ENCODE results near the gene TPBGL.

TPBGL gene

DNA sequence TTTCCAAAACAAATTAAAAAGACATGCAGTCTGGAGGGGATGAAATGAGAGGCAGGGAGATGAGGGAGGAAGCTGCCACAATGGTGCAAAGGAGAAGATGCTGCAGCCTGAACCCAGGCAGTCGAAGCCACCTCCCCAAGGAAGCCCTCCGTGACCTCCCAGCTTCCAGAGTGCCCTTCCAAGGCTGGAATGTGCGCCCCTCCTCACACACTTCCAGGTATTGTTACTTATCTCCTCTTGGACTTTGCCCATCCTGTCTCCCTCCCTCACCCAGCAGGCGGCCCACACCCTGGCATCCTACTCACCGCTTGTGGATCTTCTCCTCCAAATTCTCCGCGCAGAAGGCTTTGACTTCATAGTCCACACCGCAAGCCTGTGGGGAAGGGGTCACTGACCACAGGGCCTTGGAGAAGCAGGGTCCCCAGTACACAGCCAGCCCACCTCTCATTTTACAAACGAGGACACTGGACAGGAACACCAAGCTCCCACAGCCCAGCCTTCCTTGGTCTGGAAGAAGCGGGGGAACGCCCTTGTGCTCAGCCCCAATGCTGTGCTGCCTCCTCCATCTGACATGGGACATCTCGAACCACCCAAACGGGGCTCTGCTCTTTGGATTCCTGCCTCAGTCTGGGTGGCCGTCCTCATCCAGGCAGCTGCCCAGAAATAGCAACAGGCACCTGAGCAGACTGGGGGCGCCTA is 40.3 kb downstream of the TPBGL start:
- H3K4me3 ChIP-seq (ENCODE audit: low read depth, low read length), result no peak overlapping the region
- no peak for DNase-seq (ENCODE audit: low read depth)
- TF ChIP-seq, protein P1, sequence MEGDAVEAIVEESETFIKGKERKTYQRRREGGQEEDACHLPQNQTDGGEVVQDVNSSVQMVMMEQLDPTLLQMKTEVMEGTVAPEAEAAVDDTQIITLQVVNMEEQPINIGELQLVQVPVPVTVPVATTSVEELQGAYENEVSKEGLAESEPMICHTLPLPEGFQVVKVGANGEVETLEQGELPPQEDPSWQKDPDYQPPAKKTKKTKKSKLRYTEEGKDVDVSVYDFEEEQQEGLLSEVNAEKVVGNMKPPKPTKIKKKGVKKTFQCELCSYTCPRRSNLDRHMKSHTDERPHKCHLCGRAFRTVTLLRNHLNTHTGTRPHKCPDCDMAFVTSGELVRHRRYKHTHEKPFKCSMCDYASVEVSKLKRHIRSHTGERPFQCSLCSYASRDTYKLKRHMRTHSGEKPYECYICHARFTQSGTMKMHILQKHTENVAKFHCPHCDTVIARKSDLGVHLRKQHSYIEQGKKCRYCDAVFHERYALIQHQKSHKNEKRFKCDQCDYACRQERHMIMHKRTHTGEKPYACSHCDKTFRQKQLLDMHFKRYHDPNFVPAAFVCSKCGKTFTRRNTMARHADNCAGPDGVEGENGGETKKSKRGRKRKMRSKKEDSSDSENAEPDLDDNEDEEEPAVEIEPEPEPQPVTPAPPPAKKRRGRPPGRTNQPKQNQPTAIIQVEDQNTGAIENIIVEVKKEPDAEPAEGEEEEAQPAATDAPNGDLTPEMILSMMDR (IDR thresholded peaks at IDR 0.05; ENCODE audit: low read depth, low read length, missing control alignments), result no peak

DNA sequence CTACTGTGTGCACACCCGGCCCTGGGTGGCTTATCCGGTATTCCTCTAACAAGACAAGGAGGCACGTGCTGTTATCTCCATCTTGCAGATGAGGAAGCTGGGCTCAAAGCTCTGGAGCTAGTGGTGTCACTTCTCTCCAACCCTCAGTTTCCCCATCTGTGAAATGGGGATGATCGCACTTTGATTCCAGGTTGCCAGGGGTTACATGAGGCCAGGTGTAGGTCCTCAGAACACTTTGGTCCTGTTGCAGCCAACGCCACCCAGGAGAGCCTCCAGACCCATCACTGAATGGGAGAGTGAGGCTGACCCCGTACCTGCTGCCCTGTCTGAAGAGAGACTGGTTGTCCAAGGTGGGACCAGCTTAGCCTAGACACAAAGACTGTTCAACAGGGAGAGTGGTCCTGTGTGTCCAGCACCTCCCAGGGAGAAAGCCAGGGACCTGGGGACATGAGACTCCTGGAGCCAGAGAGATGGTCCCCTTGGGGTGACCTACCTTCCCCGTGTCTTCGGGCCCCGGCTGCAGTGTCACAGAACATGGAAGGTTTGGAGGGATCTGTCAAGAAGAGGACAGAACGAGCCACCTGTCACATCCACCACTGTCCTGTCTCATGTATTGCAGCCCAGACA is 41.0 kb downstream of the TPBGL start:
- TF ChIP-seq, protein P1 (IDR thresholded peaks at IDR 0.05; ENCODE audit: low read depth, low read length, missing control alignments), result no peak
- no peak for DNase-seq (ENCODE audit: low read depth)

DNA sequence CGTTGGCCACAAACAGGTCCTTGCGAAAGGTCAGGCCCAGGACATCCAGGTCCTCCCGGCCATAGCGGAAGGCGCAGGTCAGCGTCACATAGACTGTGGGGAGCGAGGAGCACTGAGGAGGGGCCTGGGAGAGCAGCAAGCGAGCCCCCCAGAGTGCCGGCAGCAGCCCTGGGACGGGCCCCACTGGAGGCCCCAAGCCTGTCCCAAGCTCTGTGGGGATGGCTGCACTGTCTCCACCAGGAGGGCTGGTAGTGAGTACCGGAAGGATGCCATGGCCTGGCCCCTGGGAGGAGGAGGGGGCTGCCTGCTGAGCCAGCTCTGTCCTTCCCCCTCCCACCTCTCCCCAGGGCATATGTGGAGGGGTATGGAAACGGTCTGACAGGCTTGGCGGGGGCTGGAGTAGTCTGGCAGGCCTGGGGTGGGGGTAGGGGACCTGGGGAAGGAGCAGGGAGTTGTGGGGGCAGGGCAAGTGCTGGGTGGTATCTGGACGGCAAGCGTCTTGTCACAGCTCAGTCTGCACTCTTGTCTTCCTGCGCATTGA is 42.9 kb downstream of the TPBGL start:
- TF ChIP-seq, protein P1 (IDR thresholded peaks at IDR 0.05; ENCODE audit: low read depth, low read length, missing control alignments), result no peak
- H3K4me3 ChIP-seq (ENCODE audit: low read depth, low read length), result no peak overlapping the region
- no peak for DNase-seq (ENCODE audit: low read depth)

More for the DNA sequence above, 41.0 kb downstream of the TPBGL start:
- H3K4me3 ChIP-seq (ENCODE audit: low read depth, low read length), result no peak overlapping the region

DNA sequence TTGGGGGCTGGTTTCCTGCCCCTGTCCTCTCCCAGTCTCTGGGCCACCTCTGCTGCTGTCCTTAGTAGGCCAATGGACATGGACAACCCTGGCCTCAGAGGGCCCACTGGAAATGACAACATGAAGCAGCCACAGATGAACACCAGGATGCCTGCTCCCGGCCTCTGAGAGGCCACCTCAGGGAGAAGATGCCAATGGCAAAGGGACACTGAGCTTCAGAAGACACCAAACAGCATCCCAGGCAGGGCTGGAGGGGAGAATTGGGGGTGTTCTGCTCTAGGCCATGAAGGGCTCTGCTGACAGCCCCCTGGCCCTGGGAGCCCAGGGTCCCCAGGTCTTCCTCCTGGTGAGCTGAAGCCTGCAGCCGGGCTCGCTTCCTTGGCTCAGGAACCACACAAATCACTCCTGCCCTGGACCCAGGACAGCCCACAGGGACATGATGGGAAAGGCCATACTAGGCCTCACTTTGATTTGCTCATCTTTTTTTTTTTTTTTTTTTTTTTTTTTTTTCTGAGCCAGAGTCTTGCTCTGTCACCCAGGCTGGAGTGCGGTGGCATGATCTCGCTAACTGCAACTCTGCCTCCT is 45.3 kb downstream of the TPBGL start:
- DNase-seq (ENCODE audit: low read depth), result no peak
- no peak overlapping the region for H3K4me3 ChIP-seq (ENCODE audit: low read depth, low read length)
- TF ChIP-seq, protein P1 (IDR thresholded peaks at IDR 0.05; ENCODE audit: low read depth, low read length, missing control alignments), result no peak

DNA sequence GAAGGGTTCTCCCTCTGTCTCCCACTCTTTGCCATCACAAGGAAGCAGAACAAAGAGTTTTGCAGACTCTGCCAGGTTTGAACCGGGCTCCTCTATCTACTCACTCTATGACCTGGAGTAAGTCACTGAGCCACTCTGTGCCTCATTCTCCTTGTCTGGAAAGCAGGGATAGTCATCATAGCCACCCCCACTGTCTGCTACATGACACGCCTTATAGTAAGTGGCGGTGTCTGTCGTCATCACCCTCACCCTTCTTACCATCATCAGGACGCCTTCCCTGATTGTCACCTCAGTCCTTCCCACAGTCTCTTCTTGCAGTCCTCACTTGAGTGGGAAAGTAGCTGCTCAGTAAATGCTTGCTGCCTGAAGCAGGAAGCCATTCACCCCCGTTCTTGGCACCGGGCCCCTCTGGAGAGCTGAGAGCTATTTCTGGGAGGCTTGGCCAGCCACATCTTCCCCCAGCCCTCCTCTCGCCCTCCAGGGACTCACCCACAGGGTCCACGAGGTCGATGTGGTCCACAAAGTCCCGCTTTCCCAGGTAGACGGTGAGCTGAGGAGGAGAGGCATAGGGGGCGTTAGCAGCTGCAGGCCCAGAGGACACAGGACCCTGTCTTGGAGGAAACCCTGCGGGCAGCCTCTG is 46.4 kb downstream of the TPBGL start:
- TF ChIP-seq, protein P1 (IDR thresholded peaks at IDR 0.05; ENCODE audit: low read depth, low read length, missing control alignments), result no peak

DNA sequence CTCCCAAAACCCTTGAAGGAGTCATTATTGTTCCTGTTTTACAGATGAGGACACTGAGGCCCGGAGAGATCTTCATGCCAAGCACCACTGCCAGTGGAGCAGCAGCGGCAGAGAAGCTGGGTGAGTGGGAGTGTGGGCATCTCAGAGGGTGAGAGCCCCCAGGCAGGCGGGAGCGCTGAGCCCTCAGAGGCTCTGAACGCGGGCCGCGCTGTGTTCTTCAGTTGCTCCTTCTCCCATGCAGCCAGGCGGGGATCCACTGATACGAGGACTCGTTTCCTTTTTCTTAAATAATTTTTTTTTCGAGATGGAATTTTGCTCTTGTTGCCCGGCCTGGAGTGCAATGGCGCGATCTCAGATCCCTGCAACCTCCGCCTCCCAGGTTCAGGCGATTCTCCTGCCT is 47.0 kb downstream of the TPBGL start:
- H3K4me3 ChIP-seq (ENCODE audit: low read depth, low read length), result no peak overlapping the region
- no peak for DNase-seq (ENCODE audit: low read depth)
- TF ChIP-seq, protein P1 (IDR thresholded peaks at IDR 0.05; ENCODE audit: low read depth, low read length, missing control alignments), result no peak

More for the DNA sequence above, 46.4 kb downstream of the TPBGL start:
- DNase-seq (ENCODE audit: low read depth), result no peak
- no peak overlapping the region for H3K4me3 ChIP-seq (ENCODE audit: low read depth, low read length)

Measured in GM12864 (cell line).